GM23338 (cell line): ENCODE results near the gene HSCB. TPM values are rescaled to one million over a fixed set of nuclear protein-coding genes. Genes with fewer than 3 reads are reported as not detected.
A peak's percentile ranks its signal among the peaks of the same experiment; 100 is the strongest.
"Not testable (repeated sequence)": the region's sequence is repeated elsewhere in the genome, so short reads cannot be mapped to it uniquely, and the experiment has no call there.

ENCODE experiments used
- ATAC-seq: fragments of 200-7000 bp; cut with Tn5 transposase; 3 replicates; pipeline ENCODE4 v1.9.1; 2020
- DNase-seq: peaks from one replicate; pipeline ENCODE4 v3.0.0-alpha.2; 2015; ENCODE audit warnings: low spot score
- H2AFZ ChIP-seq: fragments of 200-600 bp; sonication (generic); 2 replicates; pipeline ENCODE4 v1.8.0; 2016; ENCODE audit warnings: antibody characterized with exemption, mild to moderate bottlenecking, moderate library complexity
- H3F3A ChIP-seq: fragments of 200-600 bp; sonication (generic); replicated peaks from 2 replicates; pipeline ENCODE4 v1.8.0; 2017; ENCODE audit warnings: antibody characterized with exemption, mixed run types, low read depth
- H3K27ac ChIP-seq: fragments of 200-600 bp; sonication (generic); 2 replicates; pipeline ENCODE4 v1.6.1; 2016; ENCODE audit warnings: low read depth
- H3K27me3 ChIP-seq: fragments of 200-600 bp; sonication (generic); 2 replicates; pipeline ENCODE4 v1.8.0; 2016; ENCODE audit warnings: mild to moderate bottlenecking, mixed run types, moderate library complexity; ENCODE audit not compliant: insufficient read depth
- H3K36me3 ChIP-seq: fragments of 200-600 bp; sonication (generic); 2 replicates; pipeline ENCODE4 v1.8.0; 2016; ENCODE audit warnings: mild to moderate bottlenecking; ENCODE audit not compliant: insufficient read depth
- H3K4me1 ChIP-seq: fragments of 200-600 bp; sonication (generic); 2 replicates; pipeline ENCODE4 v1.8.0; 2016; ENCODE audit warnings: mild to moderate bottlenecking, moderate library complexity; ENCODE audit not compliant: insufficient read depth
- H3K4me2 ChIP-seq: fragments of 200-600 bp; sonication (generic); 2 replicates; pipeline ENCODE4 v1.7.1; 2017; ENCODE audit warnings: mixed run types
- H3K4me3 ChIP-seq: fragments of 200-600 bp; sonication (generic); 2 replicates; pipeline ENCODE4 v1.6.1; 2016; ENCODE audit warnings: mixed run types
- H3K79me2 ChIP-seq: fragments of 200-600 bp; sonication (generic); replicated peaks from 2 replicates; pipeline ENCODE4 v1.8.0; 2017; ENCODE audit warnings: mild to moderate bottlenecking; ENCODE audit not compliant: insufficient read depth
- H3K9me2 ChIP-seq: fragments of 200-600 bp; sonication (generic); 2 replicates; pipeline ENCODE4 v1.8.0; 2017; ENCODE audit not compliant: insufficient read depth
- H4K20me1 ChIP-seq: fragments of 200-600 bp; sonication (generic); replicated peaks from 2 replicates; pipeline ENCODE4 v1.8.0; 2017; ENCODE audit warnings: mild to moderate bottlenecking; ENCODE audit not compliant: insufficient read depth
- H3K27ac Mint-ChIP-seq: 2 replicates; pipeline ENCODE4 v1.8.0; 2020; ENCODE audit warnings: inconsistent platforms, mild to moderate bottlenecking, moderate library complexity, mixed read lengths
- H3K27me3 Mint-ChIP-seq: 3 replicates; pipeline ENCODE4 v1.8.0; 2022; ENCODE audit warnings: low read depth, mild to moderate bottlenecking, moderate library complexity, mixed read lengths, inconsistent platforms; ENCODE audit not compliant: insufficient read depth, poor library complexity
- H3K36me3 Mint-ChIP-seq: 3 replicates; pipeline ENCODE4 v1.8.0; 2021; ENCODE audit warnings: low read depth, mild to moderate bottlenecking, inconsistent platforms, moderate library complexity, mixed read lengths
- H3K4me1 Mint-ChIP-seq: 3 replicates; pipeline ENCODE4 v1.8.0; 2020; ENCODE audit warnings: mild to moderate bottlenecking, inconsistent platforms, mixed read lengths
- H3K4me3 Mint-ChIP-seq: 3 replicates; pipeline ENCODE4 v1.8.0; 2021; ENCODE audit warnings: moderate library complexity, mild to moderate bottlenecking, inconsistent platforms, mixed read lengths
- H3K9me3 Mint-ChIP-seq: 3 replicates; pipeline ENCODE4 v1.8.0; 2020; ENCODE audit warnings: moderate library complexity, mild to moderate bottlenecking, inconsistent platforms, mixed read lengths
- EZH2 ChIP-seq: fragments of 200-600 bp; sonication (generic); IDR thresholded peaks from one replicate; pipeline ENCODE4 v1.8.0; 2017; ENCODE audit warnings: antibody characterized with exemption, mild to moderate bottlenecking, low read depth; ENCODE audit not compliant: unreplicated experiment
- NANOG ChIP-seq: IDR thresholded peaks from 2 replicates; pipeline ENCODE4 v1.6.1; 2016; ENCODE audit warnings: antibody characterized with exemption, borderline replicate concordance
- POLR2AphosphoS5 ChIP-seq: IDR thresholded peaks from 2 replicates; pipeline ENCODE4 v1.6.1; 2016; ENCODE audit warnings: antibody characterized with exemption, low read depth
- STAT1 ChIP-seq: IDR thresholded peaks from one replicate; pipeline ENCODE4 v1.6.1; 2016; ENCODE audit warnings: antibody characterized with exemption; ENCODE audit not compliant: unreplicated experiment
- ZNF114 ChIP-seq: fragments of 250-450 bp; sonication (Bioruptor Pico); IDR thresholded peaks from 2 replicates; pipeline ENCODE4 v1.5.0; 2020; ENCODE audit warnings: mild to moderate bottlenecking, moderate library complexity
- ZNF331 ChIP-seq: fragments of 250-450 bp; sonication (Bioruptor Pico); IDR thresholded peaks from 2 replicates; pipeline ENCODE4 v1.5.0; 2020; ENCODE audit warnings: low read depth, mild to moderate bottlenecking, moderate library complexity
- polyA plus RNA-seq: library from polyadenylated mRNA; unstranded; fragments of >200 nt; fragmentation: Nextera tagmentation; extraction: Ambion mirVana; gene quantifications from 2 replicates; pipeline ENCODE4 v1.2.1, GENCODE V29; 2016
- total RNA-seq: library from RNA; depleted of rRNA; stranded (reverse); fragments of >200 nt; shearing (Covaris generic); gene quantifications from 2 replicates; pipeline ENCODE4 v1.2.3, GENCODE V29; 2014

The HSCB gene
- total and polyA plus RNA-seq, 2 experiments from 2014 or later, result 18.6 to 30.9 TPM

DNA sequence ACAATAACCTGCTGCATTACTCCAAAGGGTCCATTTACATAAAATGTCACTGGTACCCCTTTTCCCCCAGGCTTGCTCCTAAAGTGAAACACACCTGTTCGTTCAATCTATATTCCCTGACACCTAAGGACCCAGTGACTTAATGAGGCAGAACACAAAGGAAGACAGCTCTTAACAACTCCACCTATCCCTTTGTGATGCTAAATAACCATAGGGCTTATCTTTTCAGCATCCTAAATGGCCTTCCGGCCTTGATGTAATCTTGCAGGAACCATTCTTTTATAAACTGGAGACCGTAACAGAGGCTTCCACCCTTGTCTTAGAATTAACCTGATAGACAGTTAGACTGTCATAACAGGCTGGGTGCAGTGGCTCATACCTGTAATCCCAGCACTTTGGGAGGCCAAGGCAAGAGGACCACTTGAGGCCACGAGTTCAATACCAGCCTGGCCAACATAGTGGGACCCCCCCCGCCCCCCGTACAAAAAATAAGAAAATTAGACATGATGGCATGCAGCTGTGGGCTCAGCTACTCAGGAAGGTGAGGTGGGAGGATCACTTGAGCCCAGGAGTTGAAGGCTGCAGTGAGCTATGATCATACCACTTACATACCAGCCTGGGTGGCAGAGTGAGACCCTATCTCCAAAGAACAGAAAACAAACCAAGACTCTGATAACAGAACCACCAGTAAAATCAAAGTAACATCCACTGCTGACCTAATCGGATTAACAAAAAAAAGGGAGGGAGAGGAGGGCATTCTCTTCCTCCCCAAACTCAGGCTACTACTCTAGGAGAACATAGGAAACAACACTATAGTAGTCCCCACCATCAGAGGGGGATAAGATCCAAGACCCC, 5.3 kb upstream of the HSCB start:
- no peaks in the 10 kb centered on the region for H3K27me3 Mint-ChIP-seq
- Histone ChIP-seq H3K27me3 (no peaks in the 10 kb centered on the region), H4K20me1 (no peaks in the 10 kb centered on the region; the same call in 1 of the 2 replicates), H3K4me1 (peaks cover 27% of the 10 kb centered on the region), H3F3A (peaks cover 4% of the 10 kb centered on the region; the same call in 1 of the 2 replicates), H3K79me2 (peaks cover 81% of the 10 kb centered on the region), H3K27ac (peak overlapping the region; percentile 77), H2AFZ (no peak overlapping the region), H3K9me2 (no peaks in the 10 kb centered on the region), H3K4me2 (peak overlapping the region; percentile 15), H3K36me3 (peaks cover 14% of the 10 kb centered on the region), H3K4me3 (0 out of 2 replicates have a peak overlapping the region, but pooled peaks have one; percentile 1)
- ATAC-seq, result peak; percentile 93
- peak; percentile 94 for DNase-seq
- peaks cover 48% of the 10 kb centered on the region for H3K4me1 Mint-ChIP-seq
- H3K4me3 Mint-ChIP-seq, result peak overlapping the region; percentile 29; the same call in 2 of the 3 replicates
- H3K36me3 Mint-ChIP-seq, result peaks cover 34% of the 10 kb centered on the region
- H3K27ac Mint-ChIP-seq, result peak overlapping the region; percentile 88
- no peaks in the 10 kb centered on the region for H3K9me3 Mint-ChIP-seq
- no peak for TF ChIP-seq STAT1
- TF ChIP-seq NANOG, result peak; percentile 80; the same call in 1 of the 2 replicates

DNA sequence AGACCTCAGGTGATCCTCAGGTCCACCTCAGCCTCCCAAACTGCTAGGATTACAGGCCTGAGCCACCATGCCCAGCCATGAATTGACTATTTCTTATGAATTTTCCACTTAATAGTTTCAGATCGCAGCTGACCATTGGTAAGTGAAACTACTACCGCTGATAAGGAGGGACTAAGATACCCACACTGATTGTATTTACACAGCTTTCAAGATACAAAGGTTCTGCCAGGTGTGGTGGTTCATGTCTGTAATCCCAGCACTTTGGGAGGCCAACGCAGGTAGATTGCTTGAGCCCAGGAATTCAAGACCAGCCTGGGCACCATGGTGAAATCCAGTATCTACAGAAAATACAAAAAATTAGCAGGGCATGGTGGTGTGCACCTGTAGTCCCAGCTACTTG, 4.1 kb upstream of the HSCB start:
- Histone ChIP-seq H3K4me3 (no peak overlapping the region), H4K20me1 (no peaks in the 10 kb centered on the region; the same call in 1 of the 2 replicates), H3K9me2 (no peaks in the 10 kb centered on the region), H3K79me2 (peaks cover 81% of the 10 kb centered on the region), H3K27me3 (no peaks in the 10 kb centered on the region), H2AFZ (no peak overlapping the region), H3F3A (peaks cover 4% of the 10 kb centered on the region; the same call in 1 of the 2 replicates), H3K4me2 (no peak overlapping the region), H3K4me1 (peaks cover 28% of the 10 kb centered on the region), H3K36me3 (peaks cover 10% of the 10 kb centered on the region; the same call in 1 of the 2 replicates), H3K27ac (peak overlapping the region; percentile 77)
- Mint-ChIP-seq H3K4me3 (no peak overlapping the region), H3K36me3 (peaks cover 25% of the 10 kb centered on the region), H3K4me1 (peaks cover 51% of the 10 kb centered on the region), H3K27ac (peak overlapping the region; percentile 86), H3K27me3 (peaks cover 6% of the 10 kb centered on the region), H3K9me3 (no peaks in the 10 kb centered on the region)
- no peak for ATAC-seq
- TF ChIP-seq ZNF331 (CRISPR knock-in tag), result no peak
- TF ChIP-seq POLR2AphosphoS5, result no peak
- no peak for TF ChIP-seq ZNF114 (CRISPR knock-in tag)
- no peak for TF ChIP-seq NANOG
- no peak for TF ChIP-seq EZH2
- DNase-seq, result no peak

DNA sequence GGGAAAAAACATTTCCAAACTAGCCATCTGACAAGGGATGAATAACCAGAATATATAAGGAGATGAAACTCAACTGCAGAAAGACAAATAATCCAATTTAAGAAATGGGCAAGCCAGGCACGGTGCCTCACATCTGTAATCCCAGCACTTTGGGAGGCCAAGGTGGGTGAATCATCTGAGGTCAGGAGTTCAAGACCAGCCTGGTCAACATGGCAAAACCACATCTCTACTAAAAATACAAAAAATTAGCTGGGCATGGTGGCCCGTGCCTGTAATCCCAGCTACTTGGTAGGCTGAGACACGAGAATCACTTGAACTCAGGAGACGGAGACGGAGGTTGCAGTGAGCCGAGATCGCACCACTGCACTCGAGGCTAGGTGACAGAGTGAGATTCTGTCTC, 3.0 kb upstream of the HSCB start:
- H3K4me1 ChIP-seq, result peaks cover 35% of the 10 kb centered on the region
- Mint-ChIP-seq H3K4me3 (peak overlapping the region; percentile 14; the same call in 1 of the 3 replicates), H3K4me1 (peaks cover 57% of the 10 kb centered on the region), H3K36me3 (peaks cover 19% of the 10 kb centered on the region), H3K27ac (peak overlapping the region; percentile 91)
- not testable (repeated sequence) for H3K4me3 ChIP-seq, H4K20me1 ChIP-seq, H3K36me3 ChIP-seq, H3F3A ChIP-seq, H3K9me3 Mint-ChIP-seq, DNase-seq, H3K27me3 ChIP-seq, H2AFZ ChIP-seq, H3K4me2 ChIP-seq, ATAC-seq, H3K27me3 Mint-ChIP-seq, H3K9me2 ChIP-seq
- H3K79me2 ChIP-seq, result peaks cover 81% of the 10 kb centered on the region
- H3K27ac ChIP-seq, result peak overlapping the region; percentile 33; the same call in 1 of the 2 replicates
